K562 (cell line): Measurements from ENCODE around the gene TMC8. TPM values are rescaled to one million over a fixed set of nuclear protein-coding genes. Genes with fewer than 3 reads are reported as not detected.

Source experiments
- ATF1 ChIP-seq, 2 experiments: fragments of 450-650 bp in 1 of 2; IDR thresholded peaks; 2 replicates each; pipeline ENCODE4 v1.6.1; 2016; ENCODE audit warnings: missing compliant biosample characterization in 1 of 2, missing genetic modification characterization in 1 of 2
- E4F1 ChIP-seq: fragments of 250-450 bp; sonication (Bioruptor Pico); IDR thresholded peaks from 2 replicates; pipeline ENCODE4 v1.5.0; 2021; ENCODE audit warnings: mild to moderate bottlenecking, borderline replicate concordance
- ETV5 ChIP-seq: sonication (generic); formaldehyde crosslinking; IDR thresholded peaks from 2 replicates; pipeline ENCODE4 v1.4.0; 2020; ENCODE audit warnings: low read depth, mild to moderate bottlenecking, missing genetic modification reagents
- ETV6 ChIP-seq, 3 experiments: fragments of 150-350 bp in 1 of 3; sonication (generic) in 1 of 3; formaldehyde crosslinking in 1 of 3; IDR thresholded peaks; 2 replicates each; pipeline versions ENCODE4 v1.6.1 to v1.8.0; 2014 to 2022; ENCODE audit warnings: borderline replicate concordance in 2 of 3, low read depth in 2 of 3, antibody characterized with exemption in 1 of 3, low read length in 1 of 3, mild to moderate bottlenecking in 1 of 3, missing genetic modification reagents in 1 of 3
- GMEB1 ChIP-seq: fragments of 250-450 bp; sonication (Bioruptor Pico); IDR thresholded peaks from 2 replicates; pipeline ENCODE4 v1.4.0; 2020; ENCODE audit warnings: mild to moderate bottlenecking
- HES1 ChIP-seq: fragments of 450-650 bp; IDR thresholded peaks from 2 replicates; pipeline ENCODE4 v1.6.1; 2016; ENCODE audit warnings: low read depth, mild to moderate bottlenecking, moderate library complexity
- HNRNPUL1 ChIP-seq: fragments of 200-400 bp; formaldehyde crosslinking; IDR thresholded peaks from 2 replicates; pipeline ENCODE4 v1.6.1; 2017; ENCODE audit warnings: low read length
- HOMEZ ChIP-seq: fragments of 250-450 bp; sonication (Bioruptor Pico); IDR thresholded peaks from 2 replicates; pipeline ENCODE4 v1.4.0; 2020; ENCODE audit warnings: mild to moderate bottlenecking, moderate library complexity
- KDM5B ChIP-seq: fragments of 200-600 bp; sonication (generic); IDR thresholded peaks from 2 replicates; pipeline ENCODE4 v1.6.1; 2012; ENCODE audit warnings: low read depth, mild to moderate bottlenecking, moderate library complexity, low read length, control low read depth, inconsistent platforms; ENCODE audit not compliant: insufficient replicate concordance
- MTA3 ChIP-seq: fragments of 450-650 bp; formaldehyde crosslinking; IDR thresholded peaks from 2 replicates; pipeline ENCODE4 v1.6.1; 2017; ENCODE audit warnings: mild to moderate bottlenecking, borderline replicate concordance
- NR2C1 ChIP-seq, 2 experiments: fragments of 450-650 bp; IDR thresholded peaks; 2 replicates each; pipeline ENCODE4 v1.6.1; 2017; ENCODE audit warnings: mild to moderate bottlenecking in 2 of 2, antibody characterized with exemption in 1 of 2, inconsistent platforms in 1 of 2, missing compliant biosample characterization in 1 of 2, missing genetic modification characterization in 1 of 2
- SMC3 ChIP-seq: conservative IDR thresholded peaks from 2 replicates; pipeline ENCODE4 v1.6.1; 2011; ENCODE audit warnings: low read depth, low read length, improper control_type of control experiment; ENCODE audit not compliant: insufficient read depth
- SOX6 ChIP-seq: fragments of 450-650 bp; IDR thresholded peaks from 2 replicates; pipeline ENCODE4 v1.6.1; 2014; ENCODE audit warnings: mild to moderate bottlenecking
- SRSF9 ChIP-seq: fragments of 200-400 bp; formaldehyde crosslinking; IDR thresholded peaks from 2 replicates; pipeline ENCODE4 v1.6.1; 2017; ENCODE audit warnings: low read depth, low read length, borderline replicate concordance
- TAF9B ChIP-seq: fragments of 450-650 bp; IDR thresholded peaks from 2 replicates; pipeline ENCODE4 v1.6.1; 2018; ENCODE audit warnings: mild to moderate bottlenecking; ENCODE audit not compliant: partially characterized antibody
- TARDBP ChIP-seq: fragments of 450-650 bp; IDR thresholded peaks from 2 replicates; pipeline ENCODE4 v1.6.1; 2016
- TRIM24 ChIP-seq, 2 experiments: fragments of 450-650 bp; IDR thresholded peaks; 2 replicates each; pipeline ENCODE4 v1.6.1; 2016
- ZFPM2 ChIP-seq: fragments of 250-450 bp; sonication (Bioruptor Pico); IDR thresholded peaks from 2 replicates; pipeline ENCODE4 v1.5.1; 2022; ENCODE audit warnings: mild to moderate bottlenecking
- ZNF174 ChIP-seq: fragments of 250-450 bp; sonication (Bioruptor Pico); IDR thresholded peaks from 2 replicates; pipeline ENCODE4 v1.4.0; 2020; ENCODE audit warnings: mild to moderate bottlenecking
- ZZZ3 ChIP-seq: fragments of 450-650 bp; IDR thresholded peaks from 2 replicates; pipeline ENCODE4 v1.6.1; 2016; ENCODE audit warnings: antibody characterized with exemption, mild to moderate bottlenecking, moderate library complexity
- polyA plus RNA-seq, 8 experiments: library from polyadenylated mRNA; depleted of rRNA in 4 of 8; stranded (reverse) in 5 of 8; unstranded in 3 of 8; fragments of >200 nt; fragmentation: Nextera tagmentation in 2 of 8; fragmentation: Illumina TruSeq in 1 of 8; extraction: Ambion mirVana in 2 of 8; extraction: Trizol in 1 of 8; gene quantifications; 2 replicates each; pipeline versions ENCODE4 v1.2.1 to v1.2.3, GENCODE V29; 2011 to 2014; ENCODE audit warnings: inconsistent platforms in 1 of 8, missing spikeins in 1 of 8
- total RNA-seq, 7 experiments: library from RNA; depleted of rRNA in 6 of 7; stranded (reverse); fragments of >200 nt in 6 of 7; fragmentation: Illumina TruSeq in 2 of 7; extraction: Trizol in 2 of 7; gene quantifications; 2 replicates each; pipeline versions ENCODE4 v1.2.1 to v1.2.3, GENCODE V29; 2011 to 2021; ENCODE audit warnings: low replicate concordance in 1 of 7

TMC8 gene
- total and polyA plus RNA-seq, 9 of the 15 experiments (the other 6 are each of a cell fraction or from before 2014, with no cell fraction given) = 0.13 to 10.9 (median 2.8) TPM

GRCh38 chr17:78186692-78187595 is 56.4 kb downstream of the TMC8 start, which contains the start of the genes AFMID and TK1 (continued):
- TF ChIP-seq ZFPM2 (CRISPR knock-in tag) (0 out of 2 replicates have a peak, but pooled peaks have one; percentile 22), ETV6 (IDR thresholded peaks at IDR 0.05; ENCODE audit: borderline replicate concordance in 1 of 2, low read depth in 2 of 2, low read length in 1 of 2) (no peak), ETV6 (CRISPR knock-in tag; IDR thresholded peaks at IDR 0.05; ENCODE audit: borderline replicate concordance) (no peak), TAF9B (peak; percentile 71), TARDBP (peak; percentile 54; the same call in 1 of the 2 replicates), SMC3 (0 out of 2 replicates have a peak, but pooled peaks have one; percentile 9), GMEB1 (0 out of 2 replicates have a peak, but pooled peaks have one; percentile 10), MTA3 (peak; percentile 97), ZZZ3 (peak; percentile 96), KDM5B (peak; percentile 99), HOMEZ (no peak), SRSF9 (no peak), HNRNPUL1 (no peak), SOX6 (peak; percentile 68), TRIM24 (IDR thresholded peaks at IDR 0.05) (peak; percentile 73 to 80), HES1 (peak; percentile 48; the same call in 1 of the 2 replicates), NR2C1 (IDR thresholded peaks at IDR 0.05) (0 out of 2 replicates have a peak, but pooled peaks have one; percentile 43), NR2C1 (tag; IDR thresholded peaks at IDR 0.05) (0 out of 2 replicates have a peak, but pooled peaks have one; percentile 16), ATF1 (CRISPR knock-in tag; IDR thresholded peaks at IDR 0.05) (no peak), ATF1 (tag; IDR thresholded peaks at IDR 0.05) (peak; percentile 80), E4F1 (CRISPR knock-in tag) (no peak), ETV5 (0 out of 2 replicates have a peak, but pooled peaks have one; percentile 37), ZNF174 (no peak)
